GM19372 (cell line): ENCODE results near the gene CRHR2.

ENCODE experiments used
- ATAC-seq: cut with Tn5 transposase; IDR thresholded peaks from one replicate; pipeline ENCODE4 v1.9.1; 2021; ENCODE audit warnings: mild to moderate bottlenecking, low read depth, moderate library complexity; ENCODE audit not compliant: unreplicated experiment

CRHR2 gene

GRCh38 chr7:30683816-30684215, 1.6 kb upstream of the CRHR2 start:
- no peak for ATAC-seq

DNA sequence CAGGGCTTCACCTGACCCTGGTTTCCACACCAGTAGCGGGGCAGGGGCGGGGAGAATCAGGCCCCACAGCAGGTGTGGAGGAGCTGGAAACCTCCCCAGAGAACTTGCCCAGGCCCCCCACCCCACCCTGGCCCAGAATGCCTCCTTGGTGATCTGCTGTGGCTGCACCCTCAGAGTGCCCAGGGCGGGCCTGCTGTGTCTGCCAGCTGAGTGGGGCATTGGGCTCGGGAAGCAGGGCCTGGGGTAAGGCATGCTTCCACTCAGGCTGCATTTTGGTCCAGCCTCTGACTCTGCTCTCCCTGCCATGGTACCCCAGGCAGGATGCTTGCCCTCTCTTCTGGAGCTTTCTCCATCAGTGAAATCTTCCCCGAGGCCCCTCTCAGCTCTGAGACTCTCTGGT, 1.1 kb upstream of the CRHR2 start:
- ATAC-seq, result no peak

GRCh38 chr7:30681815-30682211, 443 bp downstream of the CRHR2 start:
- ATAC-seq, result no peak

DNA sequence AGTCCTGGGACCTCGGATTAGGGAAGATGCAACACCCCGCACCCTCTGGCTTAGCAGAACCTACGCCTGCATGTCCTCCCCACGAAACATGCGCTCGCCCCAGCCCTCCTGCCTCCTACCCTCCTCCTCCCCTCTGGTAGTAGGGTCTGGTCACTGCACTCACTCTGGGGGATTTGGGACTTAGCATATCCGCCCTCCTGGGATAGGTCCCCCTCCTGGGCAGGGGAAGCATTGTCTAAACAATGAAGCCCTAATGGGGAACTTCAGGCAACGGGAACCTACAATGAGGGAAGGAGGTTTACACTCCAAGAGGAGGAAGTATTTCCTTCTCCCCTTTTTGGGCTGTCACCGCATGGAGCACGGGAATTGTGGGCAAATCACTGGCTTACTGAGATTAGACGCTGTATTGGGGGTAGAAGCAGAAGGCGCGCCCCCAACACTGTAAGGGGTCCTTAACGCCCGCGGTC, 892 bp downstream of the CRHR2 start:
- ATAC-seq, result no peak

GRCh38 chr7:30679664-30680063, 2.6 kb downstream of the CRHR2 start:
- ATAC-seq, result no peak

DNA sequence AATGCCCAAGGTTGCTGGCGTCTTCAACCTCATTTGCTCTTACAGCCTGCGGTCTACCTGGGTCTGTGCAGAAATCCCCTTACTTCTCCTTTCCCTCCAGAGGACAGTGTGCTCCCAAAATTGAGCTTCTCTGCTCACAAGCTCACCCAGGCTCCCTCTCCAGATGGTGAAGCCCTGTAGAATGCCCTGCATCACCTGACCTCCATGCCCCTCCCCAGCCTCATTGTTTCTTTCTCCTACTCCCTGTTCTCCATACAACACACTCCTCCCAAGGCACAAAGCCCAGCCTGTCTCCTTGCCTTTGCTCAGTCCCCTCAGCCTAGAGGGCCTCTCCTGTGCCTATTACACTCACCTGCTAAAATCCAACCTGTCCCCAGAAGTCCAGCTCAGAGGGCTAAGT, 3.5 kb downstream of the CRHR2 start:
- no peak for ATAC-seq

DNA sequence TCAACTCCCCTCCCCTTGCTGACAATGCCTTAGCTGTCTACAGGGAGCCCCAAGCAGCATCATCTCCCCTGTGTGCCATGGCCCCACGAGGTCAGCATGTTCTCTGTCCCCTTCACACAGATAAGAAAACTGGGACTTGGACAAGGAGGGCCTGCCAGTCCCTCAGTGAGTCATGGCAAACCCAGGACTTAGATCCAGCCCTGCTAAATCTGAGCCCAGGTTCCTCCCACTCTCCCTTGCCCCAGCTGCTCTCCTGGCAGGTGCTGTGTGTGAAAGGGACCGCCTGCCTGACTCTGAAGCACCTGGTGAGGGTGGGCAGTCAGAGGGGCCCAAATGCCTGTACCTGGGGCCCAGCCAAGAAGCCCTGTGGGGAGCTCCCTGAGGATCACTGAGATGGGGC, 7.4 kb downstream of the CRHR2 start:
- no peak for ATAC-seq

- no peak for ATAC-seq
Measured at GRCh38 chr7:30674420-30674819, 7.8 kb downstream of the CRHR2 start.

DNA sequence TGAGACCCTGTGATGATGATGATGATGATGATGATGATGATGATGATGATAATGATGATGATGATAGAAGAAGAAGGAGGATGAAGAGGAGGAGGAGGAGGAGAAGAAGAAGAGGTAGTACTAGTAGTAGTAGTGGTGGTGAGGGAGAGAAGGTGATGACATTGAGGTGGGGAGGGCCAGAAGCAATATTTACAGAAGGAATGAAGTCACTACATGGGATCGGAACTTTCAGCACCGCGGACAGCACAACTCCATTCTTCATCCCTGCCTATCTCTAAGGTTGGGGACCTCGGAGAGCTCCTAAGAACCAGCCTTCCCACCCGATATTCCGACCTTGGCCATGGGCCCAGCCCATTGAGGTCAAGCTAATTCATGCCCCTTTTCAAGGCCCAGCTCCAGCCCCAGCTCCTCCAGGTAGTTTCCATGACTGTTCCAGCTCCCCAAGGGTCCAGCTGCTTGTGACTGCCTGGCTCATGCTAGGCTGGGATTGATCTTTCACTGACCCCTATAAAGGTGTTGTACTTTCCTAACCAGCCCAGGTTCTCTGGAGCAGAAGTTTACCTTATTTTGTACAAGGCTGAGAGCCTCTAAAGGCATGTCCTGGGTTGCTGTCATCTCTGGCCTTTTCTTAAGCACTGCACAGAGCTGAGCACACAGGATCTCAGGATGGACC, 10.3 kb downstream of the CRHR2 start:
- ATAC-seq, result no peak

GRCh38 chr7:30668102-30668501, 14.2 kb downstream of the CRHR2 start:
- no peak for ATAC-seq

GRCh38 chr7:30667172-30667571, 15.1 kb downstream of the CRHR2 start:
- ATAC-seq, result no peak

DNA sequence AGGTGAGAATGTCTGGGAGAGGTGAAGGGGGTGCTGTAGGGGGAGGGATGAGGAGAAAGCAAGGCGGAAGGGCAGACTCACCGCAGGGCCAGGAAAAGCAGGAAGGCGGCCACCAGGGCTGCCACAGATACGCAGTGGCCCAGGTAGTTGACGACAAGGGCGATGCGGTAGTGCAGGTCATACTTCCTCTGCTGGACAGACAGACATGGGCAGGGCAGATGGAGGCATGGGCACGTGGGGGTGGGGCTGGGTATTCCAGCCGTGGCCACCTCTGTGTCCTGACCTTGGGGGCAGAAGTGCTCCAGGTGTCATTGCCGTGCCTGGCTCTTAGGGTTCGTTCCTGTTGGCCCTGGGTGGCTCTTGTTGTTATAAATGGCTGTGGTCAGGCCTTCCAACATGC, 16.8 kb downstream of the CRHR2 start:
- ATAC-seq, result no peak

GRCh38 chr7:30665043-30665442, 17.2 kb downstream of the CRHR2 start:
- ATAC-seq, result no peak

- ATAC-seq, result no peak
Measured at GRCh38 chr7:30664184-30664885, 17.9 kb downstream of the CRHR2 start.

DNA sequence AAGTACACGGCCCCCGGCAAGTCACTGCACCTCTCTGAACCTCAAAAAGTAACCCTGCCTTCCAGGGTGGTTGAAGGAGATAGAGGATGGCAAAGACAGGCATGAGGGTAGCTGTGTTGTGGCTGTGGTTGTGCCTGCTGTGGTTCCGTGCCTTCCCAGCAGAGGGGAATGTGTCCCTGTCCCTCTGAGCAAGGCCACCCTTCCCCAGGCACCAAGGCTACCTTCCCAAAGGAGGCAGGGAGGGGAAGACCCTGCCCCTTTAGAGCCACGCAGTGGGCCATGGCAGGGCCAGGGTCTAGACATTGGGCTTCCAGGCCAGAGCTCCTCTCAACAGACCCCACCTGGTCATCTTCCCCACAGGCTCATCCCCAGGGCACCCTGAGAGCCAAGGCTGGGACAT, 18.8 kb downstream of the CRHR2 start:
- ATAC-seq, result no peak

DNA sequence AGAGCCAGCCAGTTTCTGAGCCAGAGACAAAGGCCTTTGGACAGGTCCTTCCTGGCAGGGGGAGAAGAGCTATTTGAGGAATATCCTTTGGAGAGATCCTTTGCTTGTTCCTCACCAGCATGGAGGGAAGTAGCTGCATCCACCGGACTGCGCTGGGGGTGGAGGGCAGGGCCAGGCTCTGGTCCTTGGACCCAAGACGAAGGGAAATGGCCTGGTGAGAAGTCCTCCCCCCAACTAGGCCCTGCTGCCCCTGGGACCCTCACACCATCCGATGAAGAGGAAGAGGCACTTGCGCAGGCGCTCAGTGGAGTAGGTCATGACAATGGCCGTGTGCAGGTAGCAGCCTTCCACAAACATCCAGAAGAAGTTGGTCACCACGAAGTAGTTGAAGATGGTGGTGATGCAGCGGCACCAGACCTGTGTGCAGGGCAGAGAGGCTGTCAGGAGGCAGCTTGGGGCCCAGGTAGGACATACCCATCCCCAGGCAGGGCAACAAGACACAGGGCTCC, 19.8 kb downstream of the CRHR2 start:
- ATAC-seq, result no peak

- no peak for ATAC-seq
Measured at GRCh38 chr7:30661926-30662325, 20.3 kb downstream of the CRHR2 start.

DNA sequence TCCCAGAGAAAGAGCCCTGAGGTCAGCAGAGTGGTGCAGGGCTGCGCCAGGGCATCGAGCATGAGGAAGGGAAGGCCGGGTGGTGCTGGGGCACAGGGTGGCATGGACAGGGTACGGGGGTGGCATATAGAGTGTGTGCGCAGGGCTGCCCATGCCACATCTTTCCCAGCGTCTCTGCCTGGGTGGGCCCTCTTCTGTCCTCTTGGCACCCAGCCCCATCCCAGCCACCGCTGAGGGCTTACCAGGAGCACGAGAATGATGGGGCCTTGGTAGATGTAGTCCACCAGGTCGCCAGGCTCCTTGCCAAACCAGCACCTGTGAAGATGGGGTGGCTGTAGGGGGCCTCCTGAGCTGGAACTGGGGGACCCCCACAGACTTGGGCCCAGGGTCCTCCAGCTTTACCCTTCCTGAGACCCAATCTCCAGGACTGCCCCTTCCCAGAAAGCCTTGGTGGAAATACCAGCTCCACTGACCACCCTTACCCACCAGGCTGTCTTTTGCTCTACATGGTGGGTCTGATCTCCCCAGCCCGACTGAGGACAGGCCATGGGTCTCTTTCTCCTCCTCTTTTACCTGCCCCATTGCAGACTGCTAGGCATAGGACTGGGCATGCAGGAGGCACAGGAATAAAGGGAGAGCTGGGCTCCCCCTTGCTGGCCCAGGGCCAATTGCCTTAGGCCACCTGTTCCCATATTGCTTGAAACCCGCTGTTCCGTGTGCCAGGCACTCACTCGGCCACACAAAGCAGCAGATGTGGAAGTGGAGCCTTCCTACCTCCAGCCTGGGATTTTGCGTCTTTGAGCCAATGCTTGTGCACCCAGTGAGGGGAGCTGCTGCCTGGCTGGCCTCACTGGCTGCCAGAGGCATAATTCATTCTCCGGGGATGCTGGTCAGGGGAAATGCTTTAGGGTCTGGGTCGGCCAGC, 21.7 kb downstream of the CRHR2 start:
- ATAC-seq, result no peak

DNA sequence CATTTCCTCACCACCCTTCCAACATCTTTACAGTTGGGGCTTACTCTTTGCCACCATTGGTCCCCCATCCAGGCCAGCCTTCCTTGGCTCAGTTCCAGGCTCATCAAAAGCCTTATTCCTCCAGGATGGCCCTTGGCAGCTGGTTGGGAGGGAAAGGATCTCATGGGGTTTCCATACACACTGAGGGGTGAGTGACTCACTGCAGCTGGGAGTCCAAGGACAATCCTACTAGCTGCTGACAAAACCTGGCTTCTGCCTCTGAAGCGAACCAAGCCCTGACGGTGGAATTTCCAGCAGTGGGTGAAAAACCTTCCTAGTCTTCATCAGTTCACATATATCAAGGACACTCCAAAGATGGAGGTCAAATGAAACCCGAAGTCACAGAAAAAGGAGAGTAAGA, 22.9 kb downstream of the CRHR2 start:
- ATAC-seq, result no peak

DNA sequence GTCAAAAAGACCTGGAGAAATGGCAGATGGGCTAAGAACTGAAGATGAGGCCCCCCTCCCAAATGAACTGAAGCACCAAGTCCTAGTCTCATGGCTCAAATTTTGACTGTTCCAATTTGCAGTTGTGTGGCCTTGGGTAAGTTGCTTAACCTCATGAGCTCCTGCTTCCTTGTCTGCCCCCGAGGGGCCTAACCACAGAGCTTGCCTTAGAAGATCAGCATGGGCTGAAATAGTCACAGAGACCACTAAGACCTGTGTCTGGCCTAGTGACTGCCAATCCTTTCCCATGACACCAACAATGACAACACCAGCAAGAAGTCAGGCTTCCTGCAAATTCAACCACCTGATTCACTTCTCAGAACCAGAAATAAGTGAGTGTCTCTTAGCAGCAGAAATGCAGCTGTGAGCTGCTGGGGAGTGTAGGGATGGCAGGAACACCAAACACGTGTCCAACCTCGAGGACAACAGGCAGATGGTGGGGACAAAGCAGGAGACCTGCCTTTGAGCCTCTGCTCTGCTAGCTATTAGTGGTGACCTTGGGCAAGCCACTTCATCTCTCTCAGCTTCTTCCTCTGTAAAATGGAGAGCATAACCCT, 23.7 kb downstream of the CRHR2 start:
- ATAC-seq, result no peak

DNA sequence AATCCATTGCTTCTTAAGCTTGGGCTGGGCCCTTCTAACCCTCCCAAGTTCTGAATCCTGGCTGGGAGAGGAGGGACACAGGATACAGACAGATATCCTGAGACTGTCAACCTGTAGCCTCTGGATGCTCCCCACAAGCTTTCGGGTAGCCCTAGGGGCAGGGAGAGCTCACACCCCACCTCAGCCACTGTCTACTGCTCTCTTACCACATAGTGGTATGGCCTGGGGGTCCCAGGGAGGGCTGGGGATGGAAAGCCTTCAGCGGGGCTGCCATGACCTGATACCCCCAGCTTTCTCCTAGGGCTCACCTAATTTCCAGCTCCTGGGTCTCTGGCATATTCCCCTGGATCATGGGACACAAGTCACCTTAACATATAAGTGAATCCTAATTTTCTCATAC, 25.1 kb downstream of the CRHR2 start:
- ATAC-seq, result no peak
